Endodermal cell (in vitro differentiated cells): Measurements from ENCODE around the gene GRID1. TPM values are rescaled to one million over a fixed set of nuclear protein-coding genes. Genes with fewer than 3 reads are reported as not detected.

Experiments used
- DNase-seq: peaks from one replicate; pipeline ENCODE4 v3.0.0-alpha.2; 2017
- H3K27ac ChIP-seq: 2 replicates; pipeline ENCODE4 v1.5.1; 2013; ENCODE audit warnings: mild to moderate bottlenecking, low read depth, low read length, moderate library complexity
- H3K27me3 ChIP-seq: 2 replicates; pipeline ENCODE4 v1.6.1; 2013; ENCODE audit warnings: mild to moderate bottlenecking, low read length, moderate library complexity; ENCODE audit not compliant: insufficient read depth, control insufficient read depth, poor library complexity, severe bottlenecking
- H3K36me3 ChIP-seq: 2 replicates; pipeline ENCODE4 v1.7.0; 2013; ENCODE audit warnings: mild to moderate bottlenecking, low read length, moderate library complexity; ENCODE audit not compliant: control insufficient read depth, insufficient read depth
- H3K4me1 ChIP-seq: one replicate; pipeline ENCODE4 v1.7.0; 2013; ENCODE audit warnings: low read length; ENCODE audit not compliant: control insufficient read depth, insufficient read depth
- H3K4me3 ChIP-seq: 2 replicates; pipeline ENCODE4 v1.5.1; 2013; ENCODE audit warnings: mild to moderate bottlenecking, low read length, moderate library complexity
- H3K9ac ChIP-seq: 2 replicates; pipeline ENCODE4 v1.6.1; 2013; ENCODE audit warnings: mild to moderate bottlenecking, low read length, moderate library complexity; ENCODE audit not compliant: poor library complexity, severe bottlenecking; ENCODE audit errors: extremely low read depth
- H3K9me3 ChIP-seq: 2 replicates; pipeline ENCODE4 v1.6.1; 2013; ENCODE audit warnings: mild to moderate bottlenecking, low read length, moderate library complexity; ENCODE audit not compliant: control insufficient read depth
- H3K27ac Mint-ChIP-seq: 2 replicates; pipeline ENCODE4 v1.8.0; 2020; ENCODE audit warnings: mixed read lengths
- H3K27me3 Mint-ChIP-seq: 2 replicates; pipeline ENCODE4 v1.8.0; 2021; ENCODE audit warnings: mild to moderate bottlenecking, mixed read lengths; ENCODE audit not compliant: insufficient read depth
- H3K36me3 Mint-ChIP-seq: 2 replicates; pipeline ENCODE4 v1.8.0; 2020; ENCODE audit warnings: low read depth, mixed read lengths
- H3K4me1 Mint-ChIP-seq: 2 replicates; pipeline ENCODE4 v1.8.0; 2020; ENCODE audit warnings: mixed read lengths
- H3K4me3 Mint-ChIP-seq: 2 replicates; pipeline ENCODE4 v1.8.0; 2020; ENCODE audit warnings: mild to moderate bottlenecking, moderate library complexity, mixed read lengths
- H3K9me3 Mint-ChIP-seq: 2 replicates; pipeline ENCODE4 v1.8.0; 2020; ENCODE audit warnings: mild to moderate bottlenecking, mixed read lengths
- WGBS, 2 experiments: methylation state at CpG; one replicate each; pipeline versions ENCODE4 v1.1.5 to v1.1.7; 2013; ENCODE audit warnings: missing lambda C conversion rate in 2 of 2, mixed read lengths in 1 of 2; ENCODE audit not compliant: insufficient coverage in 1 of 2, insufficient read length in 1 of 2; 5-methylcytosine and 5-hydroxymethylcytosine counted together
- total RNA-seq, 2 donors: library from RNA; stranded (reverse); fragmentation: NEBNext Ultra II Directional in 1 of 2; extraction: Animal tissue kit (Norgen Biotek cat#: 25700) in 1 of 2; gene quantifications; 2 replicates in 1 of 2; 3 replicates in 1 of 2; pipeline ENCODE4 v1.2.1, GENCODE V29; 2021
- TF ChIP-seq, protein P1 (sequence below): fragments of 200-600 bp; sonication (generic); conservative IDR thresholded peaks from 2 replicates; pipeline ENCODE4 v1.5.0; 2021; ENCODE audit warnings: antibody characterized with exemption, mild to moderate bottlenecking

The GRID1 gene
- total RNA-seq, 2 donors from 2014 or later: 0.13 to 0.53 TPM

DNA sequence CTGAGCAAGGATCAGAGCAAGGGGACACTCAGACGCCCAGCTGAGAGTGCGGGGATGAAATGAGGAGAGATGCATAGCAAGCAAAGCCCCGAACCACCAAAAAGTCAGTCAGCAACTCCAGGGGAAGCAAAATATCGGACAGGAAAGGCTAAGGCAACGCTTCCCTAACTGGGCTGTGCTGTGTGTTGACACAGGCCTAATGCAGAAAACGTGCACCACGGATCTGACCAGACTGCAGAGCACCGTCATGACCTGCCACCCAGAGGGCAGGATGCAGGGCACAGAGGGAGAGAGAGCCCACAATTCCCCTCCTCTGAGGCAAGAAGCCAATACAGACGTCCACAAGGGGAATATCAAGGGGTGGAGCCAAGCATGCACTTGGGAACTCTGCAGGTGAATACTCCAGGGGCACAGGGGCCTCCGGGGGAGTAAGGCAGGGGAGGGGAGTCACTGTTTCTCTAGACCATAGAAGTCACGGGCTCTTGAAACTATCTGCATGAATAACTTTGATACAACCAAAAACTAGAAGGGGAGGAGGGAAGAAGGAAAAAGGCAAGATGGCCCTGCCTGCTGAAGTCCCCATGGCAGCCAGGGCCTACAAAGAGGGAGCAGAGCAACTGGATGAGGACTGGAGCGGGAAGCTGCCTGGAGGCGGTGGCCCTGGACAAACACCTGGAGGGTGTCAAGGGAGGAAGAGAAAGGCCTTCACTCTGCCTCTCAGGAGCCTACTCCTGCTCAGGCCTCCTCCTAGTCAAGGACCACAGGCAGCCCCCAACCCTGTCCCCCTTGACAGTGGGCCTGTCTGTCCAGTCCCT lies 26.2 kb downstream of the GRID1 start:
- no peak for DNase-seq
- Mint-ChIP-seq H3K27ac (no peak overlapping the region), H3K4me1 (peaks cover 13% of the 10 kb centered on the region), H3K4me3 (no peak overlapping the region), H3K36me3 (no peaks in the 10 kb centered on the region), H3K27me3 (no peaks in the 10 kb centered on the region), H3K9me3 (peaks cover 4% of the 10 kb centered on the region)
- 75 to 81% methylated on average over 10 to 13 of the region's 13 CpGs for WGBS, 2 experiments
- H3K9ac ChIP-seq: no peak overlapping the region
- no peaks in the 10 kb centered on the region for H3K9me3 ChIP-seq
- TF ChIP-seq, protein P1, sequence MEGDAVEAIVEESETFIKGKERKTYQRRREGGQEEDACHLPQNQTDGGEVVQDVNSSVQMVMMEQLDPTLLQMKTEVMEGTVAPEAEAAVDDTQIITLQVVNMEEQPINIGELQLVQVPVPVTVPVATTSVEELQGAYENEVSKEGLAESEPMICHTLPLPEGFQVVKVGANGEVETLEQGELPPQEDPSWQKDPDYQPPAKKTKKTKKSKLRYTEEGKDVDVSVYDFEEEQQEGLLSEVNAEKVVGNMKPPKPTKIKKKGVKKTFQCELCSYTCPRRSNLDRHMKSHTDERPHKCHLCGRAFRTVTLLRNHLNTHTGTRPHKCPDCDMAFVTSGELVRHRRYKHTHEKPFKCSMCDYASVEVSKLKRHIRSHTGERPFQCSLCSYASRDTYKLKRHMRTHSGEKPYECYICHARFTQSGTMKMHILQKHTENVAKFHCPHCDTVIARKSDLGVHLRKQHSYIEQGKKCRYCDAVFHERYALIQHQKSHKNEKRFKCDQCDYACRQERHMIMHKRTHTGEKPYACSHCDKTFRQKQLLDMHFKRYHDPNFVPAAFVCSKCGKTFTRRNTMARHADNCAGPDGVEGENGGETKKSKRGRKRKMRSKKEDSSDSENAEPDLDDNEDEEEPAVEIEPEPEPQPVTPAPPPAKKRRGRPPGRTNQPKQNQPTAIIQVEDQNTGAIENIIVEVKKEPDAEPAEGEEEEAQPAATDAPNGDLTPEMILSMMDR: no peak
- H3K4me3 ChIP-seq: no peak overlapping the region
- H3K27me3 ChIP-seq: no peaks in the 10 kb centered on the region
- H3K36me3 ChIP-seq: no peaks in the 10 kb centered on the region
- no peak overlapping the region for H3K27ac ChIP-seq
- no peaks in the 10 kb centered on the region for H3K4me1 ChIP-seq

DNA sequence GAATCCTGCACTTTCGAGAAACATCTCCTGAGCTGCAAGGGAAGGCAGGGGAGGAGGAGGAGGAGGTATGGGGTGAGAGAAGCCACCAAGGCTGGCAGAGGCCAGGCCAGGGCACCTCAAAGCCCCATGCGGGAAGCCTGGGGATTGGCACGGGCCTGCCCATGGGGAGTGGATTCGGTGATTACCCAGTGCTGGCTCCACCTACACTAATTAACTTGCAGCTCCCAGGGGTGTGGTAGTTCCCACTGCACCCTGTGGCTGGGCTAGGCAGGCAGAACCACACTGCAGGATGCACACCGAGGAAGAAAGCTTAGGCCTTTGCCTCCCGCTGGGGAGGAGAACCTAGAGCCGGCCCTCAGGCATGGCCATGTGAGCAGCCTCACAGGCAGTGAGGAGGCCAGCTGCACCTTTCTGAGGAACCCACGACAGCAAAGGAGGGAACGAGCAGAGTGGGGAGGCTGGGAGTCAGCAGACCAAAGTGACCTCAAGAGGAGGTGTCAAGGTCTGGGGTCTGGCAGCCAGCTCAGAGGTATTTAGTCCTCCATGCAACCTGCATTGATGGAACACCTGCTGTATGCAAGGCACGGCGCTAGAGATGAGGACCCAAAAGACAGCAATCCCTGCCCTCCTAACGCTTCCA lies 27.2 kb downstream of the GRID1 start:
- Mint-ChIP-seq H3K4me1 (peaks cover 13% of the 10 kb centered on the region), H3K4me3 (no peak overlapping the region), H3K36me3 (no peaks in the 10 kb centered on the region), H3K27me3 (no peaks in the 10 kb centered on the region), H3K9me3 (peaks cover 4% of the 10 kb centered on the region), H3K27ac (no peak overlapping the region)
- Histone ChIP-seq H3K27me3 (no peaks in the 10 kb centered on the region), H3K9ac (no peak overlapping the region), H3K9me3 (no peaks in the 10 kb centered on the region), H3K27ac (no peak overlapping the region), H3K4me3 (no peak overlapping the region), H3K4me1 (no peaks in the 10 kb centered on the region), H3K36me3 (no peaks in the 10 kb centered on the region)
- WGBS, 2 experiments: 82 to 83% methylated on average over 9 to 12 of the region's 12 CpGs
- TF ChIP-seq, protein P1: no peak
- no peak for DNase-seq

DNA sequence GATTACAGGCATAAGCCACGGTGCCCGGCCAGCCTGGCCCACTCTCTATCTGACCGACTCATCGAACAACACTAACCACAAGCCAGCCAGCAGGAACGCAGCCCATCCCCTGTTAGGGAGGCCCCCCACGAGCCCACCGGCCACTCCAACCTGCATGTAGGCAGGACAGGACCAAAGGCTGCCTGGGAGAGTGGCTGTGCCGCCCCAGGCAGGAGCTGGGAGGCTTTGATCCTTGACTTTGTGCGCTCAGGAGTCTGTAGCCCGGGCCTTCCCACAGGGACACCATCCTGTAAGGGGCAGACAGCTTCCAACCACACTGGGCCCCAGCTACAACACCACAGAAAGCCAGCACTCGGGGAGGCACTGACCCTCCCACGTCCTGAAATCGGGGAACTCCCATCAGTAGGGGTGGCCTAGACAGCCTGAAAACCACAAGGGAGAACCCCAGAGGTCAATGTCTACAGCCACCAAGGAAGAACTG lies 29.4 kb downstream of the GRID1 start:
- Histone ChIP-seq H3K9ac (no peak overlapping the region), H3K27me3 (no peaks in the 10 kb centered on the region), H3K27ac (no peak overlapping the region), H3K4me3 (no peak overlapping the region), H3K36me3 (no peaks in the 10 kb centered on the region), H3K4me1 (no peaks in the 10 kb centered on the region), H3K9me3 (no peaks in the 10 kb centered on the region)
- peaks cover 4% of the 10 kb centered on the region for H3K9me3 Mint-ChIP-seq
- peaks cover 6% of the 10 kb centered on the region for H3K27me3 Mint-ChIP-seq
- no peak overlapping the region for H3K27ac Mint-ChIP-seq
- WGBS, 2 experiments: 84 to 97% methylated on average over 5 to 13 of the region's 13 CpGs
- no peak for DNase-seq
- no peak overlapping the region for H3K4me3 Mint-ChIP-seq
- H3K36me3 Mint-ChIP-seq: no peaks in the 10 kb centered on the region
- TF ChIP-seq, protein P1: no peak
- H3K4me1 Mint-ChIP-seq: peaks cover 13% of the 10 kb centered on the region
